ENCODE measurements around the gene CARS2. TPM values are rescaled to one million over a fixed set of nuclear protein-coding genes. Genes with fewer than 3 reads are reported as not detected.
A peak's percentile ranks its signal among the peaks of the same experiment; 100 is the strongest.
"Not testable (repeated sequence)": the region's sequence is repeated elsewhere in the genome, so short reads cannot be mapped to it uniquely, and the experiment has no call there.

CARS2 gene
- total RNA-seq, 1 donor: 107 TPM

DNA sequence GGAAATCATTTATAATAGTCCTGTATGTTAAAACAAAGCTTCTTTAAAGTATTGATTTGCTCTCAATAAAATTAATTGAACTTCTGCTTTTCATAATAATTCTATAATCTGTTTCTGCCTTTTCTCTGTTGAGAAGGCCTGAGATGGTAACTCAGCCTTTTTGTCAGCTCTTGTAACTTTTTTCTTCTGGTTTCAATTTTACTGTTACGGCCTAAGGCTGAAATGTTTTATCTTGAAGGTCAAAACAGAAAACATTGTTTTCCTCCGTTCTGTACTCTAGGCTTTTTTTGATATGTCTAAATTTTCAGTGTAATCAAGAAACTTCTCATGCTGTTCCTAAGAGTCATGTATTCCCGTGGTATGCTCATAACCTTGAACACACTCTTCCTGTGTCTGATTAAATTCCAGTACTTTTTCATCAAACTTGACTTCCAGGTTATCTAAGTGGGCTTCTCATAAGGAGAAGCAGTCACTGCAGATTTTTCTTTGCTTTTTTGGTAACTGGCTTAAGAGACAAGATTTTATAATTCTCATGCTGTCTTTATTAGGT is 98.2 kb downstream of the CARS2 start:
- peak; percentile 25 for DNase-seq (ENCODE audit: low read depth)
- TF ChIP-seq CTCF (IDR thresholded peaks at IDR 0.05; ENCODE audit: insufficient read depth, low read depth, low read length): no peak

GRCh38 chr13:110606281-110606680 is 99.6 kb downstream of the CARS2 start:
- DNase-seq (ENCODE audit: low read depth); H3K4me3 ChIP-seq (ENCODE audit: low read depth, low read length): not testable (repeated sequence)

More for the DNA sequence above, 98.2 kb downstream of the CARS2 start:
- no peak overlapping the region for H3K4me3 ChIP-seq (ENCODE audit: low read depth, low read length)

DNA sequence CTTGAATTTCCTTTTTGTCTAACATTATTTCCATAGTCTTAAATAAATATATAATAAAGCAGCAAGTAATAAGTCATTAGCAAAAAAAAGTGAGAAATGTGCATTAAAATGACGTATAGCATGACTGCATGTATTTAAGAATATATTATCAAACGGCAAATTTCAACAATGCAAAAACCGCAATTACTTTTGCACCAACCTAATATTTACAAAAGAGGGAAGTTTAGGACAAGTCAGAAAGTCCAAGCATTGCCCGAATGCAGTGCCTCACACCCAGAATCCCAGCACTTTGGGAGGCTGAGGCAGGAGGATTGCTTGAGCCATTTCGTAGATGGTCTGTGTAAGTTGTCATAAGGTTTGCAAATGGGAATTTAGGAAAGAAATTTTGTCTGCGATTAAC is 100.8 kb downstream of the CARS2 start:
- no peak overlapping the region for H3K4me3 ChIP-seq (ENCODE audit: low read depth, low read length)
- no peak for TF ChIP-seq CTCF (IDR thresholded peaks at IDR 0.05; ENCODE audit: insufficient read depth, low read depth, low read length)
- DNase-seq (ENCODE audit: low read depth): no peak

GRCh38 chr13:110600980-110601379 is 104.9 kb downstream of the CARS2 start:
- no peak for DNase-seq (ENCODE audit: low read depth)
- no peak for TF ChIP-seq CTCF (IDR thresholded peaks at IDR 0.05; ENCODE audit: insufficient read depth, low read depth, low read length)
- H3K4me3 ChIP-seq (ENCODE audit: low read depth, low read length): no peak overlapping the region

- no peak for TF ChIP-seq CTCF (IDR thresholded peaks at IDR 0.05; ENCODE audit: insufficient read depth, low read depth, low read length)
- no peak overlapping the region for H3K4me3 ChIP-seq (ENCODE audit: low read depth, low read length)
- DNase-seq (ENCODE audit: low read depth): no peak
Measured at GRCh38 chr13:110600261-110600819, 105.6 kb downstream of the CARS2 start.

DNA sequence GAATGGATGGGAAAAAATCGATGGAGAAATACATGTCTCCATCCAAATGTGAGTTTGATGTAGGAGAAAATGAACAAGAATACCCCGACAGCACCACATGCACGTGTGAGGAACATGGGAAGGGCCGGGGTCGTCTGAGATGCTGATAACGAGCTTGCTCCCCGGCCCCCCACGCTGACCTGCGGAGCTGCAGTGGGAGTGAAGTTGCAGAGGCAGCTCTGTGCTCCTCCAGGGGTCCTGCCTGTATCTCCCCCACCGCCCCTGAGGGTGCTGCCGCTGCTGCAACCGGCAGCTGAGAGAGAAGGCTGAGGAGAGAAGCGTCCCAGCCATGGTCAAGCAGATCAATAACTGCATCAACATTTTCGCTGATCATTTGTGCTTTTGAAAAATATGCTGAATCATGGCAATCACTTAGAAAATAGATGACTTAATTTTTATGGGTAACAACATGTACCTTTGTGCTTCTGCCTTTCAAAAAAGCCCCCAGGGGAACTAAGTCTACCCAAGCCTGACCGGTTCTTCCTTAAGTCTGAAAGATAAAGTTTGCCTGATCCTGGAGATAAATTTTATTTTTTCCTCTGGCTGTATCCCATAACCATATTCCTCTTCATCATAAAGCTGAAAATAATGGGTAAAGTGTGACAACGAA is 108.8 kb downstream of the CARS2 start:
- H3K4me3 ChIP-seq (ENCODE audit: low read depth, low read length): no peak overlapping the region
- TF ChIP-seq CTCF (IDR thresholded peaks at IDR 0.05; ENCODE audit: insufficient read depth, low read depth, low read length): no peak
- no peak for DNase-seq (ENCODE audit: low read depth)

GRCh38 chr13:110593430-110594130 is 112.3 kb downstream of the CARS2 start:
- no peak overlapping the region for H3K4me3 ChIP-seq (ENCODE audit: low read depth, low read length)
- TF ChIP-seq CTCF (IDR thresholded peaks at IDR 0.05; ENCODE audit: insufficient read depth, low read depth, low read length): peak; percentile 64
- DNase-seq (ENCODE audit: low read depth): peak; percentile 78
